ENCODE results near the gene METTL16.
"Not testable (repeated sequence)": the region's sequence is repeated elsewhere in the genome, so short reads cannot be mapped to it uniquely, and the experiment has no call there.

METTL16 gene, protein sequence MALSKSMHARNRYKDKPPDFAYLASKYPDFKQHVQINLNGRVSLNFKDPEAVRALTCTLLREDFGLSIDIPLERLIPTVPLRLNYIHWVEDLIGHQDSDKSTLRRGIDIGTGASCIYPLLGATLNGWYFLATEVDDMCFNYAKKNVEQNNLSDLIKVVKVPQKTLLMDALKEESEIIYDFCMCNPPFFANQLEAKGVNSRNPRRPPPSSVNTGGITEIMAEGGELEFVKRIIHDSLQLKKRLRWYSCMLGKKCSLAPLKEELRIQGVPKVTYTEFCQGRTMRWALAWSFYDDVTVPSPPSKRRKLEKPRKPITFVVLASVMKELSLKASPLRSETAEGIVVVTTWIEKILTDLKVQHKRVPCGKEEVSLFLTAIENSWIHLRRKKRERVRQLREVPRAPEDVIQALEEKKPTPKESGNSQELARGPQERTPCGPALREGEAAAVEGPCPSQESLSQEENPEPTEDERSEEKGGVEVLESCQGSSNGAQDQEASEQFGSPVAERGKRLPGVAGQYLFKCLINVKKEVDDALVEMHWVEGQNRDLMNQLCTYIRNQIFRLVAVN

DNA sequence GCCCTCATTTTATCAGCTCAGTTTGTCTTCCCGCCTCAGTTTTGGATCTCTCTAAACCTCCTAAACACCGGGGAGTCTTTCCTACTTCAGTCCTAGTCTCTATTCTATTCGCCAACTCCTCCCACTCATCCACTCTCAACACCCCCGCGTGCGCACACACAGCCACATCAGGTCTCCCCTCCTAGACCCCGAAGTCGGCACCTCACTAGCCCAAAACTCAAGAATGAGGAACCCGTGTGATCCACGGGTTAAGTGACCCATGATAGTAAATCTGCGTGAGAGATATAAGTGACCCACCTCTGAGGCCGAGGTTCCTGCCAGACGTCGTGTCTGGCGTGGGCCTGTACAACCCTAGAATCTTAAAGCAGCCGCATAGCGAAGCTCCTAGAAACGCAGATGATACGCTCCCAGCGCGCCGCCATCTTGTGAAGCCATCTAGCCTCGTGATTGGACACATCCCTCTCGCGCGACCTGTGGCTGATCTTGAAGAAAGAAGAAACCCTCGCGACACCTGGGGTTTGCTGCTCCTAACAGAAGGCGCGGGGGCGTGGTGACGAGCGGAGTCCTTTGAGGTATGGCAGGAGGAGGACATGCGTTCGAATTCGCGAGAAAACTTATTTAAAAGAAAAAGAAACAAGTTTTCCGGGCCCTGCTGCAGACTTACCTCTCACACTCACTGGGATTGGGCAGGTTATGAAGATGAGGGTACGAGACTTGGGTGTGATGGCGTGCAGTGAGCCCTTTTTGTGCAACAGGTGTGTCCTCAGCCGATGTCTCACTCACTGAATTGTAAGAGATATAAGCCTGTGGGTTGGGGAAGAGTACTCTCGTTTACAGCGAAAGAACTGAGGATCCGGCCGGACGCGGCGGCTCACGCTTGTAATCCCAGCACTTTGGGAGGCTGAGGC lies at the start of gene METTL16:
Gene METTL16, minus strand, starts transcription at position 427 of the 908 bp plus-strand sequence. CDS start 9,557 bp downstream, outside the sequence.
- peak; percentile 97 for DNase-seq

GRCh38 chr17:2560658-2561057 lies 49.0 kb upstream of the METTL16 start:
- DNase-seq, result no peak

DNA sequence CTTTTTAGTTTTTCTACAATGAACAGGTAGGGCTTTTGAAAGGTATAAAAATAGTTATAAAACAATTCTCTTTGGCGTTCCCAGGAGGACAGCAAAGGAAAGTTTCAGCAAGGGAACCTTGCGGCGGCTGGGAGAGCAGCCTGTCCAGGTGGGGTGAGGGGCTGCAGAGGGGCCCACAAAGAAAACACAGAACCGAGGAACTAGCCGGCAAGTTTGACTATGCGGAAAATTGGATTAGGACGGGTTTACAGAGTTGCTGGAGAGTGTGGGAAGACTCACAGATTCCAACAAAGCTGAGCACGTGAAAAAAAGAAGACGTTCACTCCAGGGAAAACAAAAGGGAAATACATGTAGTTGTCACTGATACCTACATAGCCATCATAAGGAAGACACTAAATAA lies 40.2 kb upstream of the METTL16 start:
- DNase-seq, result no peak

- no peak for DNase-seq
Measured at GRCh38 chr17:2551493-2551892, 39.8 kb upstream of the METTL16 start.

DNA sequence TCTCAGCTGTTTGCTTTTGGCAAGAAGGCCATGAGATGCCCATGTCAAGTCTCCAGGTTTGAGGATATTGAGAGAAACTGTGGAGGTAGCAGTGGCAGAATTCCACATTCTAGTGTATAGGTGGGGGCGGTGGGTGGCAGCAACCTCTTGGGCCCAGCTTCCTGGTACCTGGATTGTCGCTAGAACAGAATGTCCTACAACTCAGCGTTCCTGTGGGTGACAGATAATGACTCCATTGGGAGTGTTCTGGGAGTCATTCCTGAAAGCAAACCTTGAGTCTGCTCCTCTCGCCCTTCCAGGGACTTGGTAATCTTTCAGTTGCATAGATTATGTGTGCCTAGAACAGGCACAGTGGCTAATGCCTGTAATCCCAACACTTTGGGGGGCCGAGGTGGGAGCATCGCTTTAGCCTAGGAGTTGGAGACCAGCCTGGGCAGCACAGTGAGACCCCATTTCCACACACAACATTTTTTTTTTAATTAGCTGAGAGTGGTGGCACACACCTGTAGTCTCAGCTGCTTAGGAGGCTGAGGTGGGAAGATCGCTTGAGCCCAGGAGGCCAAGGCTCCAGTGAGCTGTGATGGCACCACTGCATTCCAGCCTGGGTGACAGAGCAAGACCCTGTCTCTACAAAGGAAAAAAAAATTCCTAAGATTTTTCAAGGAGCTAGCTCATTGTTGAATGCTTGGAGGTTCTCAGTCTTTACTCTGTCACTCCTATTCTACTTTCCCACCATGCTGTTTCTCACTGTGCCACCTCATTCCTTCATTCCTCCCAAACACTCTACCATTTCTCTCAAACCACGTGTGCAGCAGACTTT lies 37.9 kb upstream of the METTL16 start:
- no peak for DNase-seq

GRCh38 chr17:2548026-2548425 lies 36.3 kb upstream of the METTL16 start:
- DNase-seq, result not testable (repeated sequence)

DNA sequence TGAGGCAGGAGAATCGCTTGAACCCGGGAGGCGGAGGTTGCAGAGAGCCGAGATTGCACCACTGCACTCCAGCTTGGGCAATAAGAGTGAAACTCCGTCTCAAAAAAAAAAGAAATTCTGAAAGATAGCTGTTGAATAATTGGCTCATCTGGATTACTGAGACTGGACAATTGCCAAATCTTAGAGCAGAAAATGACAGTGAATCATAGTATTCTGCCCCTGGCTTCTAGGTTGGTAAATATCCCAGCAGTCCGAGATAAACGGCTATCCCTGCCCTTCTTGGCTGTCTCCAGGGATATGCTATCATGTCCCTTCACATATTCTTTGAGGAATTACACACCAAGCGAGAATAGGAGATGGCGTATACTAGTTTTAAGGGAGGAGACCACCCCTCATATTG lies 35.5 kb upstream of the METTL16 start:
- no peak for DNase-seq

DNA sequence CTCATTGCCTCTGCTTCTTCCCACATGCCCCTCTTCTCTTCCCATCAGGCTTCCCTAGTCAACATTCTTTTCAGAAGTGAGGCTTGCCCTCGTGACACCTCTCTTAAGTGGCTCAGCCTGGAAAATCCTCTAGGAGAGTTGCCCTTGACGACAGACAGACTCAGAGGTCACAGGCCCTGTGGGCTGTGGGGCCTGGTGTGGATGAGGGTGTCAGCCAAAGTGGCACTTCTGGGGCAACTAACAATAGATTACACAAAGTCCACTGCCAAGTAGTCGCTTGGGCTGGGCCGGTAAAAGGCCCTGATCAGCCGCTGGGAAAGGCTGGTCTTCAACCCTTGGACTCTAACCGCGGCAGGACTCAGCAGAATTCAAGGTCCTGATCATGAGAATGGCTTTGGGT lies 33.7 kb upstream of the METTL16 start:
- no peak for DNase-seq

DNA sequence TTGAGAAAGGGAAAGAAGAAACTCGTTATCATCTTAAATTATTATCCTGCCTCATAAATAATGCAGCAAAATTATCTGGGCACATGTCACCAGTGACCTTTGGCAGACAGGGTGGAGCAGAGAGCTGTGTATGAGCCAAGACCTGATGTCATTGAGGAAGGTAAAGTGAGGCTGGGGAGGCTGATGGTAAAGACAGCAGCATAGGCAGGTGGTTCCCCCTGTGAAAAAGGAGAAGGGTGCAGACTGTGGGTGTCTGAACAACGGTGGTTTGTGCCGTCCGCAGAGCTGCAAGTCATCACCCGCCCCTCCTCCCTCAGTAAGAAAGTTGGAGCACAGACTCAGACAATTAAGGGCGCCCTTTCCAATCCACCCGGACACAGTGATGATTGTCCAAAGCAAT lies 30.8 kb upstream of the METTL16 start:
- no peak for DNase-seq

GRCh38 chr17:2542056-2542455 lies 30.4 kb upstream of the METTL16 start:
- DNase-seq, result no peak

DNA sequence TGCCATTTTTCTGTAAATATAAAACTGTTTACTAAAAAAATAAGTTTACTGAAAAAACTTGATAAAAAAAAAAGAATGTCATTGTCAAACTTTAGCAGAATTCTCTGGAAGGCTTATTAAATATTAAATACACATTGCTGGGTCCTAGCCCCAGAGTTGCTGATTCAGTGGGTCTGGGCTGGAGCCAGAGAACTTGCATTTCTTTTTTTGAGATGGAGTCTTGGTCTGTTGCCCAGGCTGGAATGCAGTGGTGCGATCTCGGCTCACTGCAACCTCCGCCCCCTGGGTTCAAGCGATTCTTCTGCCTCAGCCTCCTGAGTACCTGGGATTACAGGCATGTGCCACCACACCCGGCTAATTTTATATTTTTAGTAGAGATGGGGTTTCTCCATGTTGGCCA lies 25.9 kb upstream of the METTL16 start:
- DNase-seq, result not testable (repeated sequence)

DNA sequence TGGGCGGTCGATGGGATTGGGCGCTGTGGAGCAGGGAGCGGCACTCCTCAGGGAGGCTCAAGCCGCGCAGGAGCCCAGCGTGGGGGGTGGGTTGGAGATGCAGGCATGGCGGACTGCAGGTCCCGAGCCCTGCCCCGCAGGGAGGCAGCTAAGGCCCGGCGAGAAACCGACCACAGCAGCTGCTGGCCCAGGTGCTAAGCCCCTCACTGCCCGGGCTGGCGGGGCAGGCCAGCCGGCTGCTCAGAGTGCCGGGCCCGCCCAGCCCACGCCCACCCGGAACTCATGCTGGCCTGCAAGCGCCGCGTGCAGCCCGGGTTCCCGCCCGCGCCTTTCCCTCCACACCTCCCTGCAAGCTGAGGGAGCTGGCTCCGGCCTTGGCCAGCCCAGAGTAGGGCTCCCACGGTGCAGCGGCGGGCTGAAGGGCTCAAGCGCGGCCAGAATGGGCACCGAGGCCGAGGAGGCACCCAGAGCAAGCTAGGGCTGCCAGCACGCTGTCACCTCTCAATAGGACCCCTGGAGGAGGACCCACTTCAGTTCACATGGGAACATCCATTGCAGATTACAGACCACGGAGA lies 20.5 kb upstream of the METTL16 start:
- DNase-seq, result no peak

DNA sequence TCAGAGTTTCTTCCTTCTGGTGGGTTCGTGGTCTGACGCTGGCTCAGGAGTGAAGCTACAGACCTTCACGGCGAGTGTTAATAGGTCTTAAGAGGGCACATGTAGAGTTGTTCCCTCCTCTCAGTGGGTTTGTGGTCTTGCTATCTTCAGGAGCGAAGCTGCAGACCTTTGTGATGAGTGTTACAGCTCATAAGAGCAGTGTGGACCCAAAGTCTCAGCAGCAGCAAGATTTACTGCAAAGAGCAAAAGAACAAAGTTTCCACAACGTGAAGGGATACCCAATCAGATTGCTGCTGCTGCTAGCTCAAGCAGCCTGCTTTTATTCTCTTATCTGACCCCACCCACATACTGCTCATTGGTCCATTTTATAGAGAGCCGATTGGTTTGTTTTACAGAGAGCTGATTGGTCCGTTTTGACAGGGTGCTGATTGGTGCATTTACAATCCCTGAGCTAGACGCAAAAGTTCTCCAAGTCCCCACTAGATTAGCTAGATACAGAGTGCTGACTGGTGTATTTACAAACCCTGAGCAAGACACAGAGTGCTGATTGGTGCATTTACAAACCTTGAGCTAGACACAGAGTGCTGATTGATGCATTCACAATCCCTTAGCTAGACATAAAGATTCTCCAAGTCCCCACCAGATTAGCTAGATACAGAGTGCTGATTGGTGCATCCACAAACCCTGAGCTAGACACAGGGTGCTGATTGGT lies 19.7 kb upstream of the METTL16 start:
- DNase-seq, result not testable (repeated sequence)

DNA sequence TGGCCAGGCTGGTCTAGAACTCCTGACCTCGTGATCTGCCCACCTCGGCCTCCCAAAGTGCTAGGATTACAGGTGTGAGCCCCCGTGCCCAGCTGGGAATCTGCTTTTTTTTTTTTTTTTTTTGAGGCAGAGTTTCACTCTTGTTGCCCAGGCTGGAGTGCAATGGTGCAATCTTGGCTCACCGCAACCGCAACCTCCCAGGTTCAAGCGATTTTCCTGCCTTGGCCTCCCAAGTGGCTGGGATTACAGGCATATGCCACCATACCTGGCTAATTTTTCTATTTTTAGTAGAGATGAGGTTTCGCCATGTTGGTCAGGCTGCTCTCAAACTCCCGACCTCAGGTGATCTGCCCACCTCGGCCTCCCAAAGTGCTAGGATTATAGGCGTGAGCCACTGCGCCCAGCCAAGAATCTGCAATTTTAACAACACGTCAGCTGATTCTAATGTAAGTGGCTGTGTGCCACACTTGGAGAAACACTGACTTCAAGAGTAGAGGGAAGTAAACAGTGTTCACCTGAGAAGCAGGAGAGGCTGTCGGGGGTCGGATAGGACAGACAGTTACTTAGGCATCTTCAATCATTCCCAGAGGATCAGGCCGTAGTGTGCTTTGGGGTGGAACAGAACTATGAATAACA lies 10.2 kb upstream of the METTL16 start:
- DNase-seq, result not testable (repeated sequence)

DNA sequence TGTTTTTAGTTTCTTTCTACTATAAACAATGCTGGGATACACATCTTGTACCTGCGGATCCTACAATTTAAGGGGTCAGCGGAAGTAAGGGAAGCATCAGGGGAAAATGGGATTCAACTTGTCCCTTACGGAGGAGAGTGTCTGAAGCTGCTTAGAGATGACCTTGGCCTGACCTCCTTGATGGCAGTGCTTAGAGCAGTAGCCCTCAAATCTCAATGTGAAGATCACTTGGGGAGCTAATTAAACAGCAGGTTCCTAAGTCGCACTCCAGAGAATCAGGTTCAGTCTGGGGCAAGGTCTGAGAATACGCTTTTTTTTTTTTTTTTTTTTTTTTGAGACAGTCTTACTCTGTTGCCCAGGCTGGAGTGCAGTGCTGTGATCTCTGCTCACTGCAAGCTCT lies 9.6 kb upstream of the METTL16 start:
- no peak for DNase-seq

- DNase-seq, result no peak
Measured at GRCh38 chr17:2517539-2517938, 5.9 kb upstream of the METTL16 start.

GRCh38 chr17:2511138-2511461 lies 588 bp downstream of the METTL16 start:
- DNase-seq, result no peak

GRCh38 chr17:2510559-2510958 lies 1.1 kb downstream of the METTL16 start:
- no peak for DNase-seq

GRCh38 chr17:2508035-2508434 lies 3.7 kb downstream of the METTL16 start:
- no peak for DNase-seq

DNA sequence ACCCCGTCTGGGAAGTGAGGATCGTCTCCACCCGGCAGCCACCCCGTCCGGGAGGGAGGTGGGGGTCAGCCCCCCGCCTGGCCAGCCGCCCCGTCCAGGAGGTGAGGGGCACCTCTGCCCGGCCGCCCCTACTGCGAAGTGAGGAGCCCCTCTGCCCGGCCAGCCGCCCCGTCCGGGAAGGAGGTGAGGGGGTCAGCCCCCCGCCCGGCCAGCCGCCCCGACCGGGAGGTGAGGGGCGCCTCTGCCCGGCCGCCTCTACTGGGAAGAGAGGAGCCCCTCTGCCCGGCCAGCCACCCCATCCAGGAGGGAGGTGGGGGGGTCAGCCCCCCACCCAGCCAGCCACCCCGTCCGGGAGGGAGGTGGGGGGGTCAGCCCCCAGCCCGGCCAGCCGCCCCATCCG lies 4.7 kb downstream of the METTL16 start:
- not testable (repeated sequence) for DNase-seq

DNA sequence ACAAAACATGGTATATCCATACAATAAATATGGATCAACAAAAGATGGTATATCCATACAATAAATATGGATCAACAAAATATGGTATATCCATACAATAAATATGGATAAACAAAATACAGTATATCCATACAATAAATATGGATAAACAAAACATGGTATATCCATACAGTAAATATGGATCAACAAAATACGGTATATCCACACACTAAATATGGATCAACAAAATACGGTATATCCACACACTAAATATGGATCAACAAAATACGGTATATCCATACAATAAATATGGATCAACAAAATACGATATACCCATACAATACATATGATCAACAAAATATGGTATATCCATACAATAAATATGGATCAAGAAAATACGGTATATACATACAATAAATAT lies 8.1 kb downstream of the METTL16 start:
- DNase-seq, result no peak
